Chondrocyte (in vitro differentiated cells): Measurements from ENCODE around the gene C10orf90. TPM values are rescaled to one million over a fixed set of nuclear protein-coding genes. Genes with fewer than 3 reads are reported as not detected.

Experiments used
- DNase-seq: peaks from one replicate; pipeline ENCODE4 v3.0.0; 2021; ENCODE audit warnings: mixed read lengths, low spot score
- H3K27ac Mint-ChIP-seq: one replicate; pipeline ENCODE4 v1.8.0; 2021; ENCODE audit warnings: mild to moderate bottlenecking, moderate library complexity, mixed read lengths; ENCODE audit not compliant: unreplicated experiment
- H3K27me3 Mint-ChIP-seq: 2 replicates; pipeline ENCODE4 v1.8.0; 2021; ENCODE audit warnings: low read depth, mixed read lengths
- H3K36me3 Mint-ChIP-seq: 2 replicates; pipeline ENCODE4 v1.8.0; 2021; ENCODE audit warnings: low read depth, mixed read lengths
- H3K4me1 Mint-ChIP-seq: 2 replicates; pipeline ENCODE4 v1.8.0; 2021; ENCODE audit warnings: low read depth, mild to moderate bottlenecking, mixed read lengths
- H3K4me3 Mint-ChIP-seq: one replicate; pipeline ENCODE4 v1.8.0; 2021; ENCODE audit warnings: mild to moderate bottlenecking, moderate library complexity, mixed read lengths; ENCODE audit not compliant: unreplicated experiment
- H3K9me3 Mint-ChIP-seq: 2 replicates; pipeline ENCODE4 v1.8.0; 2021; ENCODE audit warnings: low read depth, mixed read lengths
- total RNA-seq: library from RNA; stranded (reverse); gene quantifications from 3 replicates; pipeline ENCODE4 v1.2.1, GENCODE V29; 2021
- TF ChIP-seq, protein P1 (sequence below): fragments of 200-600 bp; sonication (generic); IDR thresholded peaks from 2 replicates; pipeline ENCODE4 v1.5.0; 2021; ENCODE audit warnings: antibody characterized with exemption, mild to moderate bottlenecking, moderate library complexity

Gene C10orf90
- total RNA-seq, 1 donor from 2014 or later = not detected

DNA sequence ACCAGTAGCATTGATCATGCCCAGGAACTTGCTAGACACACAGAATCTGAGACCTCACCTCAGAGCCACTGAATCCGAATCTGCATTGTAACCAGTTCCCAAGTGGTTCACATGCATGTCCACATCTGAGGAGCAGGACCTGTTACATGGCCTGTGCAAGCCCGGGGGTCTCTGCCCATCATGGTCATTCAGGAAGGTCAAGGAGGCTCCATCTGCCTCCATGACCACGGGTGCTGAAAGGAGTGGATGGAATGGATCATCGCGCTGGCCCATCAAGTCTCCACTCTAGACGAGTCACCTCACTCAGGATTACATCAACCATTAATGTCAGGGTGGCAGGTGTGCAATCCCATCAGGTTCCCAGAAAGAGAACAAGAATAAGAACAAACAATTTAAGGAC is 196.5 kb downstream of the C10orf90 start:
- Mint-ChIP-seq H3K27ac (no peak overlapping the region), H3K27me3 (peaks cover 2% of the 10 kb centered on the region), H3K36me3 (no peaks in the 10 kb centered on the region), H3K4me3 (no peak overlapping the region), H3K4me1 (peaks cover 14% of the 10 kb centered on the region), H3K9me3 (no peaks in the 10 kb centered on the region)
- no peak for DNase-seq
- TF ChIP-seq, protein P1, sequence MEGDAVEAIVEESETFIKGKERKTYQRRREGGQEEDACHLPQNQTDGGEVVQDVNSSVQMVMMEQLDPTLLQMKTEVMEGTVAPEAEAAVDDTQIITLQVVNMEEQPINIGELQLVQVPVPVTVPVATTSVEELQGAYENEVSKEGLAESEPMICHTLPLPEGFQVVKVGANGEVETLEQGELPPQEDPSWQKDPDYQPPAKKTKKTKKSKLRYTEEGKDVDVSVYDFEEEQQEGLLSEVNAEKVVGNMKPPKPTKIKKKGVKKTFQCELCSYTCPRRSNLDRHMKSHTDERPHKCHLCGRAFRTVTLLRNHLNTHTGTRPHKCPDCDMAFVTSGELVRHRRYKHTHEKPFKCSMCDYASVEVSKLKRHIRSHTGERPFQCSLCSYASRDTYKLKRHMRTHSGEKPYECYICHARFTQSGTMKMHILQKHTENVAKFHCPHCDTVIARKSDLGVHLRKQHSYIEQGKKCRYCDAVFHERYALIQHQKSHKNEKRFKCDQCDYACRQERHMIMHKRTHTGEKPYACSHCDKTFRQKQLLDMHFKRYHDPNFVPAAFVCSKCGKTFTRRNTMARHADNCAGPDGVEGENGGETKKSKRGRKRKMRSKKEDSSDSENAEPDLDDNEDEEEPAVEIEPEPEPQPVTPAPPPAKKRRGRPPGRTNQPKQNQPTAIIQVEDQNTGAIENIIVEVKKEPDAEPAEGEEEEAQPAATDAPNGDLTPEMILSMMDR = no peak

DNA sequence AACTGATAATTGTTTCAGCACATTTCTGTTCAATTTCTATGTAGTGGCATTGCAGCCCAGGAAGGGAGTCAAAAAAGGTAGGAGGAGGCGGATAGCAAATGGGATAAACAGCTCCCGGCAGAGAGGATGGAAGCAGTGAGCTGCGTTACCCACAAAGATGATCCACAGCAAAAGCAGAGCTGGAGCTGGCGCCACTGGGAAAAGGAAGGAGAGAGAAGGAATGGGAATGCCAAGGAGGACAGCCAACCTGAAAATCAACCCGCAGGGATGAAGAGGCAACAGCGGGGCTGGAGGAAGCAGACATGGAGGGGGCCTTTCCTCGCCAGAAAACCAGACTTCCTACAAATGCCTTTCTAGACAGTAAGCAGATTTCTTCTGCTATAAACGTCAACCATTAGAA is 199.5 kb downstream of the C10orf90 start:
- Mint-ChIP-seq H3K36me3 (no peaks in the 10 kb centered on the region), H3K4me1 (peaks cover 9% of the 10 kb centered on the region), H3K27ac (no peak overlapping the region), H3K9me3 (no peaks in the 10 kb centered on the region), H3K27me3 (peaks cover 2% of the 10 kb centered on the region), H3K4me3 (no peak overlapping the region)
- TF ChIP-seq, protein P1 = no peak
- DNase-seq = no peak

DNA sequence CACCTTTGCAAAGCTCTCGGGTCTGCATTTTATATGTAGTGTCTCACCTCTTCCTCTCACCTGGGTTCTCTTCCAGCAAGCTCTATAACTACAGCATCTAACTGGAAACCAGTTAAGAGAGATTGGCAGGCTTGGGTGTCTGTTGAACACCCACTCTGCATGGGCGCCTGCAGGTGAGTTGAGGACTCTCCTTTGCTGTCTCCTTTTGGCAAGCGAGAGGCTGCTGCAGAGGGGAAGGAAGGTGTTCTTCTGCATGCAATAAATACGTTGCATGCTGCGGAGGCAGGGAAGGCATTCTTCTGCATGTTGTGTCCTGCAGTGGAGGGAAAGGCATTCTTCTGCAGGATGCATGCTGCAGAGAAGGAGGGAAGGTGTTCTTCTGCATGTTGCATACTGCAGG is 200.8 kb downstream of the C10orf90 start:
- no peaks in the 10 kb centered on the region for H3K36me3 Mint-ChIP-seq
- no peak overlapping the region for H3K27ac Mint-ChIP-seq
- H3K27me3 Mint-ChIP-seq = peaks cover 4% of the 10 kb centered on the region
- no peaks in the 10 kb centered on the region for H3K4me1 Mint-ChIP-seq
- H3K4me3 Mint-ChIP-seq = no peak overlapping the region
- DNase-seq = no peak
- no peaks in the 10 kb centered on the region for H3K9me3 Mint-ChIP-seq
- TF ChIP-seq, protein P1 = no peak

DNA sequence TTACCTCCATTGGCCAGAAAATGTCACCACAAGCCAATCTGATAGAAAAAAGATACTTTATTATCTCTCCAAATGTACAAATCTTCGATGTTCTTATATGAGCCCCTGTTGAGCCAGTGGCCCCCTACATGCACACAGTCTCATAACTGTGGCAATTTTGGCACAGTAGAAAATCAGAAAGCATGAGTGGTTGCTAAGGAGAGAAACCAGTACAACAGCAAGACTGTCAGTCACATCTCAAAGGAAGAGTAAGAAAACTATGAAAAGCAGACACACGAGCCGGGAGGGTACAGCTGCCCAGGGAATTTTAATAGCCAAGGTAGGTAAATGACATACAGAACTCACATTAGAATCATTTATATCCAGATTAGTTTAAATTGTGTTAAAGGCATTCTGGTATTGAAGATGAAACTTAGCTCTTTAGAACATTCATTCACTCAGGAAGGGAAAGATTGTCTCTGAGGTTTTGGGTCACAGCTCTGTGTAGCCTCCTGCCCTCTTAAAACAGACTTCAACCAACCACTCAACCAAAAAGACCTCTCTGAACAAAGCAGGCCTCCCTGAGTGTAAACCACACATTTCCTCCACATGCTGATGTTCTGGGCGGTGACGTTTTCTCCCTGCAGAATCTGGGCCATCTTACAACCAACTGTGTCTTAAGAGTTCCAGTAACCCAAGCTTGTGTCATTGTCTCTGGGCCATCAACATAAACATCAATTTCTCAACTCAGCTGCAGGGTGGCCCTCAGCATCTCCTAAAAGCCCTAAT is 201.4 kb downstream of the C10orf90 start:
- DNase-seq = no peak
- Mint-ChIP-seq H3K27me3 (peaks cover 4% of the 10 kb centered on the region), H3K36me3 (no peaks in the 10 kb centered on the region), H3K4me3 (no peak overlapping the region), H3K4me1 (no peaks in the 10 kb centered on the region), H3K27ac (no peak overlapping the region), H3K9me3 (no peaks in the 10 kb centered on the region)
- TF ChIP-seq, protein P1 = no peak

DNA sequence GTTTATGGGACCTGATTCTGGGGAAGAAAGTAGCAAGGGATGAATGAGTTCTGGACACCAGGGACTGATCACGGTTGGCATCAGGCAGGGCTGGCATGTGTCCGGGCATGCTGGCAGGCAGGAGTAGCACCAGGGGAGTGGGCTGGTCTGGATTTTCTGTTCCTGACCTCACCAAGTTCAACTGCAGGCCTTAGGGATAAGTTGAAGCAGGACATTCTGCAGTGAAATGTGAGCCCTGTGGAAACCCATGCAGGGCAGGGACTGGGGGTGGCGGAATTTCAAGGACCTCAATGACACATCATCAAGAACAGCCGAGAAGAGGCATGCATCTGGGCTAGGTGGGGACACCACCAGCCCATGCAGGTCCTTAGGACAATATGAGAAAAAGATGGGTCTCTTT is 202.0 kb downstream of the C10orf90 start:
- H3K27ac Mint-ChIP-seq = no peak overlapping the region
- no peak for DNase-seq
- no peaks in the 10 kb centered on the region for H3K4me1 Mint-ChIP-seq
- H3K9me3 Mint-ChIP-seq = no peaks in the 10 kb centered on the region
- H3K4me3 Mint-ChIP-seq = no peak overlapping the region
- TF ChIP-seq, protein P1 = no peak
- H3K36me3 Mint-ChIP-seq = no peaks in the 10 kb centered on the region
- H3K27me3 Mint-ChIP-seq = peaks cover 4% of the 10 kb centered on the region
